HCT116 (cell line): ENCODE measurements around the gene ANXA5.

Source experiments
- EZH2 ChIP-seq: fragments of 200-600 bp; sonication (generic); IDR thresholded peaks from 2 replicates; pipeline ENCODE4 v1.6.1; 2017; ENCODE audit warnings: antibody characterized with exemption, mixed run types
- EZH2phosphoT487 ChIP-seq: fragments of 200-600 bp; IDR thresholded peaks from 2 replicates; pipeline ENCODE4 v1.6.1; 2018; ENCODE audit warnings: antibody characterized with exemption, borderline replicate concordance
- POLR2A ChIP-seq: IDR thresholded peaks from 2 replicates; pipeline ENCODE4 v1.7.0; 2011; ENCODE audit warnings: borderline replicate concordance; ENCODE audit not compliant: insufficient read depth, insufficient read length; ENCODE audit errors: extremely low read depth
- RAD21 ChIP-seq: IDR thresholded peaks from 2 replicates; pipeline ENCODE4 v1.6.1; 2012; ENCODE audit warnings: low read depth, mild to moderate bottlenecking
- SIN3A ChIP-seq: IDR thresholded peaks from 2 replicates; pipeline ENCODE4 v1.6.1; 2012; ENCODE audit warnings: low read depth
- YY1 ChIP-seq: IDR thresholded peaks from 2 replicates; pipeline ENCODE4 v1.6.1; 2011; ENCODE audit warnings: low read length, low read depth, moderate library complexity, mild to moderate bottlenecking; ENCODE audit not compliant: insufficient replicate concordance; ENCODE audit errors: extremely low read depth
- ZFX ChIP-seq: fragments of 450-650 bp; IDR thresholded peaks from 2 replicates; pipeline ENCODE4 v1.6.1; 2017
- TF ChIP-seq, protein P1 (sequence below), 3 experiments: fragments of 200-600 bp in 1 of 3; sonication (generic) in 1 of 3; IDR thresholded peaks in 2 of 3; conservative IDR thresholded peaks in 1 of 3; 2 replicates each; pipeline ENCODE4 v1.5.1; 2012 to 2017; ENCODE audit warnings: low read depth in 2 of 3, low read length in 2 of 3, antibody characterized with exemption in 1 of 3, borderline replicate concordance in 1 of 3, control low read depth in 1 of 3, mild to moderate bottlenecking in 1 of 3, mixed read lengths in 1 of 3, mixed run types in 1 of 3, moderate library complexity in 1 of 3; ENCODE audit not compliant: insufficient read depth in 1 of 3
- TF ChIP-seq, protein P2 (sequence below): IDR thresholded peaks from 2 replicates; pipeline ENCODE4 v1.6.1; 2012
- TF ChIP-seq, protein P3 (sequence below): IDR thresholded peaks from 2 replicates; pipeline ENCODE4 v1.6.1; 2011; ENCODE audit warnings: mild to moderate bottlenecking, low read length, moderate library complexity; ENCODE audit not compliant: insufficient replicate concordance; ENCODE audit errors: extremely low read depth
- TF ChIP-seq, protein P4 (sequence below): IDR thresholded peaks from 2 replicates; pipeline ENCODE4 v1.6.1; 2012
- TF ChIP-seq, protein P5 (sequence below): IDR thresholded peaks from 2 replicates; pipeline ENCODE4 v1.6.1; 2012; ENCODE audit warnings: low read depth

DNA sequence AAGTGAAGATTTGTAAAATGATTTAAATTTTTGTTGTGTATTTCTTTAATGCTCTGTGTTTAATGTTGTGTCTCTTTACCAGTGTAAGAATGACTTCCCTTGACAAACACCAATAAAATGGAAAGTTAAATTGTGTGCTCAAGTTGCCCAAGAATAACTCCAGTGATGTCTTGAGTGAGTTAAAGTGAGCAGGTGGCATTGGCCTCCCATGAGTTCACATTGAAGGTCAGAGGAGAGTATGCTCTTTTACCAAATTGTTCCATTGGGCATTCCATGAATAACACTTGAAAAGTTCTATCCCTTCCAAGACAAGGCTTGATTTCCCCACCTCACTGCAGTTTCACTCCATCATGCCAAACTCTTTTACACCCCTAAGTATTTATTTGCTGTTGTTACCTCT, 4.5 kb downstream of the ANXA5 start:
- TF ChIP-seq, protein P1, sequence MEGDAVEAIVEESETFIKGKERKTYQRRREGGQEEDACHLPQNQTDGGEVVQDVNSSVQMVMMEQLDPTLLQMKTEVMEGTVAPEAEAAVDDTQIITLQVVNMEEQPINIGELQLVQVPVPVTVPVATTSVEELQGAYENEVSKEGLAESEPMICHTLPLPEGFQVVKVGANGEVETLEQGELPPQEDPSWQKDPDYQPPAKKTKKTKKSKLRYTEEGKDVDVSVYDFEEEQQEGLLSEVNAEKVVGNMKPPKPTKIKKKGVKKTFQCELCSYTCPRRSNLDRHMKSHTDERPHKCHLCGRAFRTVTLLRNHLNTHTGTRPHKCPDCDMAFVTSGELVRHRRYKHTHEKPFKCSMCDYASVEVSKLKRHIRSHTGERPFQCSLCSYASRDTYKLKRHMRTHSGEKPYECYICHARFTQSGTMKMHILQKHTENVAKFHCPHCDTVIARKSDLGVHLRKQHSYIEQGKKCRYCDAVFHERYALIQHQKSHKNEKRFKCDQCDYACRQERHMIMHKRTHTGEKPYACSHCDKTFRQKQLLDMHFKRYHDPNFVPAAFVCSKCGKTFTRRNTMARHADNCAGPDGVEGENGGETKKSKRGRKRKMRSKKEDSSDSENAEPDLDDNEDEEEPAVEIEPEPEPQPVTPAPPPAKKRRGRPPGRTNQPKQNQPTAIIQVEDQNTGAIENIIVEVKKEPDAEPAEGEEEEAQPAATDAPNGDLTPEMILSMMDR (IDR thresholded peaks at IDR 0.05 in 2 of 3, conservative IDR thresholded peaks at IDR 0.05 in 1 of 3; ENCODE audit: borderline replicate concordance in 1 of 3, insufficient read depth in 1 of 3, low read depth in 2 of 3, low read length in 2 of 3), result no peak
- TF ChIP-seq EZH2phosphoT487, result no peak
- no peak for TF ChIP-seq POLR2A
- TF ChIP-seq EZH2, result no peak
- no peak for TF ChIP-seq YY1
- TF ChIP-seq, protein P2, sequence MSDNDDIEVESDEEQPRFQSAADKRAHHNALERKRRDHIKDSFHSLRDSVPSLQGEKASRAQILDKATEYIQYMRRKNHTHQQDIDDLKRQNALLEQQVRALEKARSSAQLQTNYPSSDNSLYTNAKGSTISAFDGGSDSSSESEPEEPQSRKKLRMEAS, result no peak
- TF ChIP-seq SIN3A, result no peak
- TF ChIP-seq, protein P3, sequence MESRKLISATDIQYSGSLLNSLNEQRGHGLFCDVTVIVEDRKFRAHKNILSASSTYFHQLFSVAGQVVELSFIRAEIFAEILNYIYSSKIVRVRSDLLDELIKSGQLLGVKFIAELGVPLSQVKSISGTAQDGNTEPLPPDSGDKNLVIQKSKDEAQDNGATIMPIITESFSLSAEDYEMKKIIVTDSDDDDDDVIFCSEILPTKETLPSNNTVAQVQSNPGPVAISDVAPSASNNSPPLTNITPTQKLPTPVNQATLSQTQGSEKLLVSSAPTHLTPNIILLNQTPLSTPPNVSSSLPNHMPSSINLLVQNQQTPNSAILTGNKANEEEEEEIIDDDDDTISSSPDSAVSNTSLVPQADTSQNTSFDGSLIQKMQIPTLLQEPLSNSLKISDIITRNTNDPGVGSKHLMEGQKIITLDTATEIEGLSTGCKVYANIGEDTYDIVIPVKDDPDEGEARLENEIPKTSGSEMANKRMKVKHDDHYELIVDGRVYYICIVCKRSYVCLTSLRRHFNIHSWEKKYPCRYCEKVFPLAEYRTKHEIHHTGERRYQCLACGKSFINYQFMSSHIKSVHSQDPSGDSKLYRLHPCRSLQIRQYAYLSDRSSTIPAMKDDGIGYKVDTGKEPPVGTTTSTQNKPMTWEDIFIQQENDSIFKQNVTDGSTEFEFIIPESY, result no peak
- TF ChIP-seq, protein P4, sequence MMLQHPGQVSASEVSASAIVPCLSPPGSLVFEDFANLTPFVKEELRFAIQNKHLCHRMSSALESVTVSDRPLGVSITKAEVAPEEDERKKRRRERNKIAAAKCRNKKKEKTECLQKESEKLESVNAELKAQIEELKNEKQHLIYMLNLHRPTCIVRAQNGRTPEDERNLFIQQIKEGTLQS, result no peak
- TF ChIP-seq ZFX, result no peak
- TF ChIP-seq, protein P5, sequence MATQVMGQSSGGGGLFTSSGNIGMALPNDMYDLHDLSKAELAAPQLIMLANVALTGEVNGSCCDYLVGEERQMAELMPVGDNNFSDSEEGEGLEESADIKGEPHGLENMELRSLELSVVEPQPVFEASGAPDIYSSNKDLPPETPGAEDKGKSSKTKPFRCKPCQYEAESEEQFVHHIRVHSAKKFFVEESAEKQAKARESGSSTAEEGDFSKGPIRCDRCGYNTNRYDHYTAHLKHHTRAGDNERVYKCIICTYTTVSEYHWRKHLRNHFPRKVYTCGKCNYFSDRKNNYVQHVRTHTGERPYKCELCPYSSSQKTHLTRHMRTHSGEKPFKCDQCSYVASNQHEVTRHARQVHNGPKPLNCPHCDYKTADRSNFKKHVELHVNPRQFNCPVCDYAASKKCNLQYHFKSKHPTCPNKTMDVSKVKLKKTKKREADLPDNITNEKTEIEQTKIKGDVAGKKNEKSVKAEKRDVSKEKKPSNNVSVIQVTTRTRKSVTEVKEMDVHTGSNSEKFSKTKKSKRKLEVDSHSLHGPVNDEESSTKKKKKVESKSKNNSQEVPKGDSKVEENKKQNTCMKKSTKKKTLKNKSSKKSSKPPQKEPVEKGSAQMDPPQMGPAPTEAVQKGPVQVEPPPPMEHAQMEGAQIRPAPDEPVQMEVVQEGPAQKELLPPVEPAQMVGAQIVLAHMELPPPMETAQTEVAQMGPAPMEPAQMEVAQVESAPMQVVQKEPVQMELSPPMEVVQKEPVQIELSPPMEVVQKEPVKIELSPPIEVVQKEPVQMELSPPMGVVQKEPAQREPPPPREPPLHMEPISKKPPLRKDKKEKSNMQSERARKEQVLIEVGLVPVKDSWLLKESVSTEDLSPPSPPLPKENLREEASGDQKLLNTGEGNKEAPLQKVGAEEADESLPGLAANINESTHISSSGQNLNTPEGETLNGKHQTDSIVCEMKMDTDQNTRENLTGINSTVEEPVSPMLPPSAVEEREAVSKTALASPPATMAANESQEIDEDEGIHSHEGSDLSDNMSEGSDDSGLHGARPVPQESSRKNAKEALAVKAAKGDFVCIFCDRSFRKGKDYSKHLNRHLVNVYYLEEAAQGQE, result no peak
- no peak for TF ChIP-seq RAD21
